Mesenchymal stem cell (in vitro differentiated cells and primary cell): Measurements from ENCODE around the gene NCSTN.

Experiments
- DNase-seq: peaks from one replicate; pipeline ENCODE4 v3.0.0-alpha.2; 2013
- H2AFZ ChIP-seq: one replicate; pipeline ENCODE4 v1.6.1; 2013; ENCODE audit warnings: low read depth, mild to moderate bottlenecking, control low read depth, inconsistent platforms, low read length, moderate library complexity
- H2AK5ac ChIP-seq: 2 replicates; pipeline ENCODE4 v1.6.1; 2013; ENCODE audit warnings: low read length, moderate library complexity, mild to moderate bottlenecking, inconsistent platforms; ENCODE audit not compliant: severe bottlenecking
- H2BK120ac ChIP-seq: one replicate; pipeline ENCODE4 v1.6.1; 2013; ENCODE audit warnings: low read depth, mild to moderate bottlenecking, inconsistent platforms, low read length, moderate library complexity
- H2BK12ac ChIP-seq, 2 experiments: one replicate each; pipeline ENCODE4 v1.6.1; 2013; ENCODE audit warnings: inconsistent platforms in 2 of 2, low read length in 2 of 2, mild to moderate bottlenecking in 2 of 2, moderate library complexity in 2 of 2, control low read depth in 1 of 2
- H2BK15ac ChIP-seq: one replicate; pipeline ENCODE4 v1.6.1; 2013; ENCODE audit warnings: mild to moderate bottlenecking, low read depth, inconsistent platforms; ENCODE audit not compliant: poor library complexity, severe bottlenecking
- H2BK5ac ChIP-seq: 2 replicates; pipeline ENCODE4 v1.6.1; 2013; ENCODE audit warnings: low read depth, mild to moderate bottlenecking, low read length, control low read depth, inconsistent platforms; ENCODE audit not compliant: poor library complexity, severe bottlenecking
- H3K14ac ChIP-seq, 2 experiments: one replicate each; pipeline ENCODE4 v1.6.1; 2013; ENCODE audit warnings: inconsistent platforms in 2 of 2, low read length in 2 of 2, control low read depth in 1 of 2, mild to moderate bottlenecking in 1 of 2, moderate library complexity in 1 of 2
- H3K18ac ChIP-seq, 2 experiments: one replicate each; pipeline ENCODE4 v1.6.1; 2013; ENCODE audit warnings: inconsistent platforms in 2 of 2, low read length in 2 of 2, control low read depth in 1 of 2, low read depth in 1 of 2, mild to moderate bottlenecking in 1 of 2
- H3K23ac ChIP-seq, 2 experiments: one replicate each; pipeline ENCODE4 v1.6.1; 2013; ENCODE audit warnings: inconsistent platforms in 2 of 2, low read length in 2 of 2, mild to moderate bottlenecking in 2 of 2, moderate library complexity in 2 of 2, control low read depth in 1 of 2
- H3K27ac ChIP-seq: 2 replicates; pipeline ENCODE4 v1.5.1; 2013; ENCODE audit warnings: mild to moderate bottlenecking, moderate library complexity, low read length, control low read depth, inconsistent platforms; ENCODE audit not compliant: poor library complexity, severe bottlenecking
- H3K27me3 ChIP-seq, 2 experiments: 2 replicates each; pipeline versions ENCODE4 v1.6.1 to v1.7.0; 2013; ENCODE audit warnings: low read length in 2 of 2, mild to moderate bottlenecking in 2 of 2, moderate library complexity in 2 of 2, control low read depth in 1 of 2, inconsistent platforms in 1 of 2; ENCODE audit not compliant: control insufficient read depth in 1 of 2, insufficient read depth in 1 of 2
- H3K36me3 ChIP-seq, 2 experiments: 2 replicates each; pipeline versions ENCODE4 v1.6.1 to v1.7.0; 2013; ENCODE audit warnings: low read length in 2 of 2, control low read depth in 1 of 2, inconsistent platforms in 1 of 2, low read depth in 1 of 2, mild to moderate bottlenecking in 1 of 2; ENCODE audit not compliant: insufficient read depth in 2 of 2, control insufficient read depth in 1 of 2
- H3K4ac ChIP-seq, 2 experiments: one replicate each; pipeline ENCODE4 v1.6.1; 2013; ENCODE audit warnings: inconsistent platforms in 2 of 2, low read length in 2 of 2, mild to moderate bottlenecking in 2 of 2, moderate library complexity in 2 of 2, control low read depth in 1 of 2, low read depth in 1 of 2
- H3K4me1 ChIP-seq: 2 replicates; pipeline ENCODE4 v1.6.1; 2013; ENCODE audit warnings: low read depth, low read length, control low read depth; ENCODE audit not compliant: control insufficient read depth, insufficient read depth
- H3K4me2 ChIP-seq: 2 replicates; pipeline ENCODE4 v1.6.1; 2013; ENCODE audit warnings: low read length, mild to moderate bottlenecking, inconsistent platforms; ENCODE audit not compliant: poor library complexity, severe bottlenecking
- H3K4me3 ChIP-seq, 2 experiments: 2 replicates each; pipeline versions ENCODE4 v1.5.1 to v1.7.0; 2013; ENCODE audit warnings: low read length in 2 of 2, mild to moderate bottlenecking in 2 of 2, control low read depth in 1 of 2, low read depth in 1 of 2; ENCODE audit not compliant: insufficient read depth in 1 of 2
- H3K79me1 ChIP-seq: replicated peaks from 2 replicates; pipeline ENCODE4 v1.6.1; 2013; ENCODE audit warnings: mild to moderate bottlenecking, control low read depth, low read length, inconsistent platforms; ENCODE audit not compliant: poor library complexity, severe bottlenecking
- H3K9ac ChIP-seq: 2 replicates; pipeline ENCODE4 v1.7.0; 2013; ENCODE audit warnings: mild to moderate bottlenecking, low read length, moderate library complexity
- H3K9me3 ChIP-seq: 2 replicates; pipeline ENCODE4 v1.7.0; 2013; ENCODE audit warnings: mild to moderate bottlenecking, low read length; ENCODE audit not compliant: control insufficient read depth
- H4K8ac ChIP-seq: one replicate; pipeline ENCODE4 v1.6.1; 2013; ENCODE audit warnings: inconsistent platforms, mild to moderate bottlenecking, low read length, moderate library complexity
- H4K91ac ChIP-seq: one replicate; pipeline ENCODE4 v1.6.1; 2013; ENCODE audit warnings: mild to moderate bottlenecking, low read length, inconsistent platforms
- WGBS: methylation state at CpG from one replicate; pipeline ENCODE4 v1.1.7; 2013; ENCODE audit warnings: mixed read lengths; 5-methylcytosine and 5-hydroxymethylcytosine counted together

Gene NCSTN

GRCh38 chr1:160404094-160404493 is 60.9 kb downstream of the NCSTN start:
- Histone ChIP-seq H2BK15ac (no peak overlapping the region), H3K18ac (no peak overlapping the region), H3K4me1 (peaks cover 36% of the 10 kb centered on the region), H4K8ac (no peak overlapping the region), H2BK12ac (no peak overlapping the region), H3K36me3 (peaks cover 0 to 8% of the 10 kb centered on the region in 2 experiments), H3K27me3 (peaks cover 0 to 84% of the 10 kb centered on the region in 2 experiments), H3K14ac (no peak overlapping the region), H3K9ac (no peak overlapping the region), H4K91ac (no peak overlapping the region), H3K27ac (no peak overlapping the region), H3K4me3 (no peak overlapping the region), H2AK5ac (no peak overlapping the region), H2AFZ (no peak overlapping the region), H2BK120ac (no peak overlapping the region), H3K79me1 (peaks cover 40% of the 10 kb centered on the region), H3K9me3 (no peaks in the 10 kb centered on the region), H3K23ac (no peak overlapping the region), H3K4me2 (no peak overlapping the region), H3K4ac (no peak overlapping the region), H2BK5ac (no peak overlapping the region)
- DNase-seq = no peak
- 94% methylated on average over 3 of the region's 3 CpGs for WGBS

GRCh38 chr1:160405331-160405877 is 62.2 kb downstream of the NCSTN start:
- no peak for DNase-seq
- peaks cover 48% of the 10 kb centered on the region for H3K79me1 ChIP-seq

GRCh38 chr1:160406131-160406968 is 63.2 kb downstream of the NCSTN start:
- H3K4ac ChIP-seq = no peak overlapping the region
- no peak overlapping the region for H3K4me3 ChIP-seq
- H3K27ac ChIP-seq = no peak overlapping the region
- H2BK12ac ChIP-seq = no peak overlapping the region
- no peak overlapping the region for H4K8ac ChIP-seq
- no peak overlapping the region for H3K23ac ChIP-seq
- H3K14ac ChIP-seq = no peak overlapping the region
- no peak overlapping the region for H2BK5ac ChIP-seq
- no peak overlapping the region for H3K9ac ChIP-seq
- WGBS = 97% methylated on average over 13 of the region's 15 CpGs
- H3K9me3 ChIP-seq = no peaks in the 10 kb centered on the region
- H2BK15ac ChIP-seq = no peak overlapping the region
- H4K91ac ChIP-seq = no peak overlapping the region
- H2AK5ac ChIP-seq = no peak overlapping the region
- H3K4me2 ChIP-seq = no peak overlapping the region
- H3K18ac ChIP-seq = no peak overlapping the region
- H3K36me3 ChIP-seq = peaks cover 0 to 17% of the 10 kb centered on the region in 2 experiments
- no peak for DNase-seq
- no peak overlapping the region for H2AFZ ChIP-seq
- no peak overlapping the region for H2BK120ac ChIP-seq
- H3K27me3 ChIP-seq = peaks cover 0 to 87% of the 10 kb centered on the region in 2 experiments
- H3K4me1 ChIP-seq = peaks cover 37% of the 10 kb centered on the region
- peaks cover 53% of the 10 kb centered on the region for H3K79me1 ChIP-seq

More at GRCh38 chr1:160405331-160405877, 62.2 kb downstream of the NCSTN start:
- H3K36me3 ChIP-seq = peaks cover 0 to 11% of the 10 kb centered on the region in 2 experiments
- H2BK5ac ChIP-seq = no peak overlapping the region
- H3K27ac ChIP-seq = no peak overlapping the region
- H2BK15ac ChIP-seq = no peak overlapping the region
- WGBS = 98% methylated on average over 2 of the region's 2 CpGs
- H3K27me3 ChIP-seq = peaks cover 0 to 85% of the 10 kb centered on the region in 2 experiments
- H3K4me2 ChIP-seq = no peak overlapping the region
- no peak overlapping the region for H3K23ac ChIP-seq
- no peak overlapping the region for H3K14ac ChIP-seq
- H2AK5ac ChIP-seq = no peak overlapping the region
- H3K9me3 ChIP-seq = no peaks in the 10 kb centered on the region
- H3K4me1 ChIP-seq = peaks cover 36% of the 10 kb centered on the region
- no peak overlapping the region for H4K8ac ChIP-seq
- H3K4ac ChIP-seq = no peak overlapping the region
- no peak overlapping the region for H2BK120ac ChIP-seq
- H2AFZ ChIP-seq = no peak overlapping the region
- no peak overlapping the region for H3K18ac ChIP-seq
- H3K4me3 ChIP-seq = no peak overlapping the region
- no peak overlapping the region for H2BK12ac ChIP-seq
- H4K91ac ChIP-seq = no peak overlapping the region
- H3K9ac ChIP-seq = no peak overlapping the region
